ENCODE results near the gene KLHL14.

The KLHL14 gene

GRCh38 chr18:32698153-32698552, 74.7 kb downstream of the KLHL14 start:
- H3K27ac ChIP-seq (ENCODE audit: low read length) = no peak overlapping the region
- peaks cover 20% of the 10 kb centered on the region for H3K36me3 ChIP-seq (replicated peaks; ENCODE audit: low read depth, low read length)
- no peaks in the 10 kb centered on the region for H3K27me3 ChIP-seq (ENCODE audit: low read depth, low read length)
- no peaks in the 10 kb centered on the region for H3K9me3 ChIP-seq (ENCODE audit: insufficient read depth, low read length)
- no peak overlapping the region for H2AFZ ChIP-seq (ENCODE audit: low read depth, low read length)
- no peak overlapping the region for H3K4me3 ChIP-seq (ENCODE audit: low read length)
- no peak overlapping the region for H3K4me2 ChIP-seq (ENCODE audit: low read length)
- peaks cover 73% of the 10 kb centered on the region for H4K20me1 ChIP-seq (ENCODE audit: insufficient read depth, low read length)
- no peak for TF ChIP-seq CTCF (IDR thresholded peaks at IDR 0.05; ENCODE audit: low read depth, low read length)
- no peak overlapping the region for H3K9ac ChIP-seq (ENCODE audit: low read length)
- H3K4me1 ChIP-seq (ENCODE audit: low read length) = peaks cover 20% of the 10 kb centered on the region
- H3K79me2 ChIP-seq (ENCODE audit: low read length) = peaks cover 55% of the 10 kb centered on the region

GRCh38 chr18:32696376-32696775, 76.4 kb downstream of the KLHL14 start:
- H4K20me1 ChIP-seq (ENCODE audit: insufficient read depth, low read length) = peaks cover 67% of the 10 kb centered on the region
- H3K4me1 ChIP-seq (ENCODE audit: low read length) = peaks cover 20% of the 10 kb centered on the region
- peaks cover 48% of the 10 kb centered on the region for H3K79me2 ChIP-seq (ENCODE audit: low read length)
- no peak overlapping the region for H2AFZ ChIP-seq (ENCODE audit: low read depth, low read length)
- H3K4me2 ChIP-seq (ENCODE audit: low read length) = no peak overlapping the region
- no peak overlapping the region for H3K27ac ChIP-seq (ENCODE audit: low read length)
- H3K36me3 ChIP-seq (replicated peaks; ENCODE audit: low read depth, low read length) = peaks cover 34% of the 10 kb centered on the region
- no peaks in the 10 kb centered on the region for H3K27me3 ChIP-seq (ENCODE audit: low read depth, low read length)
- no peak for TF ChIP-seq EZH2phosphoT487 (IDR thresholded peaks at IDR 0.05; ENCODE audit: low read depth)
- no peak for TF ChIP-seq CTCF (IDR thresholded peaks at IDR 0.05; ENCODE audit: low read depth, low read length)
- H3K4me3 ChIP-seq (ENCODE audit: low read length) = no peak overlapping the region
- H3K9ac ChIP-seq (ENCODE audit: low read length) = no peak overlapping the region
- no peaks in the 10 kb centered on the region for H3K9me3 ChIP-seq (ENCODE audit: insufficient read depth, low read length)

- H3K9me3 ChIP-seq (ENCODE audit: insufficient read depth, low read length) = no peaks in the 10 kb centered on the region
- peaks cover 40% of the 10 kb centered on the region for H3K36me3 ChIP-seq (replicated peaks; ENCODE audit: low read depth, low read length)
- peaks cover 20% of the 10 kb centered on the region for H3K4me1 ChIP-seq (ENCODE audit: low read length)
- TF ChIP-seq EZH2phosphoT487 (IDR thresholded peaks at IDR 0.05; ENCODE audit: low read depth) (no peak), CTCF (IDR thresholded peaks at IDR 0.05; ENCODE audit: low read depth, low read length) (no peak)
- peaks cover 40% of the 10 kb centered on the region for H3K79me2 ChIP-seq (ENCODE audit: low read length)
- H4K20me1 ChIP-seq (ENCODE audit: insufficient read depth, low read length) = peaks cover 61% of the 10 kb centered on the region
- no peak overlapping the region for H3K9ac ChIP-seq (ENCODE audit: low read length)
- no peak overlapping the region for H3K27ac ChIP-seq (ENCODE audit: low read length)
- no peak overlapping the region for H3K4me3 ChIP-seq (ENCODE audit: low read length)
- no peak overlapping the region for H2AFZ ChIP-seq (ENCODE audit: low read depth, low read length)
- 0 out of 2 replicates have a peak overlapping the region, but pooled peaks have one; percentile 1 for H3K4me2 ChIP-seq (ENCODE audit: low read length)
- H3K27me3 ChIP-seq (ENCODE audit: low read depth, low read length) = no peaks in the 10 kb centered on the region
Measured at GRCh38 chr18:32695534-32695933, 77.3 kb downstream of the KLHL14 start.

- peaks cover 30% of the 10 kb centered on the region for H4K20me1 ChIP-seq (ENCODE audit: insufficient read depth, low read length)
- H3K79me2 ChIP-seq (ENCODE audit: low read length) = peaks cover 10% of the 10 kb centered on the region
- H3K4me1 ChIP-seq (ENCODE audit: low read length) = no peaks in the 10 kb centered on the region
- H3K27ac ChIP-seq (ENCODE audit: low read length) = no peak overlapping the region
- H3K4me3 ChIP-seq (ENCODE audit: low read length) = no peak overlapping the region
- H3K9me3 ChIP-seq (ENCODE audit: insufficient read depth, low read length) = no peaks in the 10 kb centered on the region
- H3K4me2 ChIP-seq (ENCODE audit: low read length) = no peak overlapping the region
- H3K9ac ChIP-seq (ENCODE audit: low read length) = no peak overlapping the region
- no peaks in the 10 kb centered on the region for H3K27me3 ChIP-seq (ENCODE audit: low read depth, low read length)
- H2AFZ ChIP-seq (ENCODE audit: low read depth, low read length) = no peak overlapping the region
- H3K36me3 ChIP-seq (replicated peaks; ENCODE audit: low read depth, low read length) = peaks cover 40% of the 10 kb centered on the region
- no peak for TF ChIP-seq EZH2phosphoT487 (IDR thresholded peaks at IDR 0.05; ENCODE audit: low read depth)
- no peak for TF ChIP-seq CTCF (IDR thresholded peaks at IDR 0.05; ENCODE audit: low read depth, low read length)
Measured at GRCh38 chr18:32688821-32689220, 84.0 kb downstream of the KLHL14 start.

Data from OCI-LY3 (cell line).